Brain microvascular endothelial cell (primary cell): ENCODE measurements around the gene ARMC7.
A peak's percentile ranks its signal among the peaks of the same experiment; 100 is the strongest.

Experiments
- DNase-seq: peaks from one replicate; pipeline ENCODE4 v3.0.0-alpha.2; 2020
- H3K27ac ChIP-seq: fragments of 250-450 bp; sonication (Bioruptor Pico); 2 replicates; pipeline ENCODE4 v1.5.1; 2020; ENCODE audit warnings: mild to moderate bottlenecking, moderate library complexity
- H3K27me3 ChIP-seq: fragments of 250-450 bp; sonication (Bioruptor Pico); replicated peaks from 2 replicates; pipeline ENCODE4 v1.5.1; 2020; ENCODE audit warnings: mild to moderate bottlenecking
- H3K36me3 ChIP-seq: fragments of 250-450 bp; sonication (Bioruptor Pico); replicated peaks from 2 replicates; pipeline ENCODE4 v1.5.1; 2020; ENCODE audit warnings: mild to moderate bottlenecking
- H3K4me3 ChIP-seq: 2 replicates; pipeline ENCODE4 v1.5.1; 2011; ENCODE audit warnings: low read depth, mild to moderate bottlenecking, control low read depth, low read length, moderate library complexity
- CTCF ChIP-seq: IDR thresholded peaks from 2 replicates; pipeline ENCODE4 v1.5.1; 2011; ENCODE audit warnings: low read depth, mild to moderate bottlenecking, moderate library complexity, low read length, control low read depth, inconsistent platforms; ENCODE audit errors: missing control alignments
- in situ Hi-C: cut with HindIII; loops from 2 replicates; pipeline ENCODE4 v1.10.0; 2017; ENCODE audit warnings: low sequenced_read_pairs, low pct_ligation_motif_present

Gene ARMC7

GRCh38 chr17:75109046-75109406, 743 bp upstream of the ARMC7 start:
- Histone ChIP-seq H3K36me3 (no peaks in the 10 kb centered on the region), H3K27me3 (no peaks in the 10 kb centered on the region), H3K4me3 (peak overlapping the region; percentile 76), H3K27ac (no peak overlapping the region)
- TF ChIP-seq CTCF = no peak
- in situ Hi-C loops = no loop called here
- no peak for DNase-seq

DNA sequence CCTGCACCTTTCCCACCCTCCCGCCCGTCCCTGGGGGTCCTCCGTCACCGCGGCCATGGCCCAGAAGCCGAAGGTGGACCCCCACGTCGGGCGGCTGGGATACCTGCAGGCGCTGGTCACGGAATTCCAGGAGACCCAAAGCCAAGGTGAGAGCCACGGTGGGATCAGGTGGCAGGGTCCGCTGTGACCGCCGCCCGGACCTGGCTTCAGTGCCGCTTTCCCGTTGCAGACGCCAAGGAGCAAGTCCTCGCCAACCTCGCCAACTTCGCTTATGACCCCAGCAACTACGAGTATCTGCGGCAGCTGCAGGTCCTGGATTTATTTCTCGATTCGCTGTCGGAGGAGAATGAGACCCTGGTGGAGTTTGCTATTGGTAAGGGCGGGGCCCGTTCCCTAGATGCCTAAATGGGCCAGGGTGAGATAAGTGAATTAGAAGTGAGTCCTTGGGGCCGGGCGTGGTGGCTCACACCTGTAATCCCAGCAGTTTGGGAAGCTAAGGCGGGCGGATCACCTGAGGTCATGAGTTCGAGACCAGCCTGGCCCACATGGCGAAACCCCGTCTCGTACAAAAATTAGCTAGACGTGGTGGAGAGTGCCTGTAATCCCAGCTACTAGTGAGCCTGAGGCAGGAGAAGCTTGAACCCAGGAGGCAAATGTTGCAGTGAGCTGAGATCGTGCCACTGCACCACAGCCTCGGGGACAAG, 617 bp downstream of the ARMC7 start:
- in situ Hi-C loops = no loop called here
- no peak overlapping the region for H3K27ac ChIP-seq
- TF ChIP-seq CTCF = no peak
- no peaks in the 10 kb centered on the region for H3K36me3 ChIP-seq
- no peaks in the 10 kb centered on the region for H3K27me3 ChIP-seq
- DNase-seq = no peak
- H3K4me3 ChIP-seq = peak overlapping the region; percentile 76

DNA sequence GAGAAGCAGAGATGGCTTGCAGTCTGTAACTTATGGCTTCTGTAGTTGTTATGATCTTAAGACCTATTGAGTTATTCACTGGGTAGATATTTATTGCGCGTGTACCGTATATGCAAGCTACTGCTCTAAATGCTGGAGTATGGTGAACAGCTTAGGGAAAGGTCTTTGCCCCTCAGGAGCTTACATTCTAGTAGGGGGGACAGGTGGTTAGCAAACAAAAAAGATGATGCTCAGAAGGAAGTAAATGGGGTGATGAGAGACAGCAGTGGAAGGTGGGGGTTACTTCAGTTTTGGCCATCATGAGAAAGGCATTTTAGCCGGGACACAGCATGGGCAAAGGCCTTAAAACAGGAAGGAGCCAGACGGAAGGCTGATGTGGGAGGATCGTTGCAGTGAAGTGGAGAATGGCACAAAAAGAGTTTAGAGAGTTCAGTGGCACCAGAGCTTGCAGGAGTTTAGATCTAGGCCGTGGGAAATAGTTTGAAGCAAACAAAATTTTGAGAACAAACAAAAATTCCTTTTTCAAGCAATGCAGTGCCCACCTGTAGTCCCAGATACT, 2.1 kb downstream of the ARMC7 start:
- no peaks in the 10 kb centered on the region for H3K27me3 ChIP-seq
- H3K27ac ChIP-seq = no peak overlapping the region
- H3K36me3 ChIP-seq = peaks cover 2% of the 10 kb centered on the region
- H3K4me3 ChIP-seq = no peak overlapping the region
- DNase-seq = no peak
- in situ Hi-C loops = no loop called here
- TF ChIP-seq CTCF = no peak

GRCh38 chr17:75113798-75114551, 4.2 kb downstream of the ARMC7 start:
- no peak overlapping the region for H3K27ac ChIP-seq
- TF ChIP-seq CTCF = peak; percentile 94
- no peaks in the 10 kb centered on the region for H3K27me3 ChIP-seq
- in situ Hi-C loops = no loop called here
- peak; percentile 82 for DNase-seq
- H3K36me3 ChIP-seq = peaks cover 2% of the 10 kb centered on the region
- peak overlapping the region; percentile 61 for H3K4me3 ChIP-seq

DNA sequence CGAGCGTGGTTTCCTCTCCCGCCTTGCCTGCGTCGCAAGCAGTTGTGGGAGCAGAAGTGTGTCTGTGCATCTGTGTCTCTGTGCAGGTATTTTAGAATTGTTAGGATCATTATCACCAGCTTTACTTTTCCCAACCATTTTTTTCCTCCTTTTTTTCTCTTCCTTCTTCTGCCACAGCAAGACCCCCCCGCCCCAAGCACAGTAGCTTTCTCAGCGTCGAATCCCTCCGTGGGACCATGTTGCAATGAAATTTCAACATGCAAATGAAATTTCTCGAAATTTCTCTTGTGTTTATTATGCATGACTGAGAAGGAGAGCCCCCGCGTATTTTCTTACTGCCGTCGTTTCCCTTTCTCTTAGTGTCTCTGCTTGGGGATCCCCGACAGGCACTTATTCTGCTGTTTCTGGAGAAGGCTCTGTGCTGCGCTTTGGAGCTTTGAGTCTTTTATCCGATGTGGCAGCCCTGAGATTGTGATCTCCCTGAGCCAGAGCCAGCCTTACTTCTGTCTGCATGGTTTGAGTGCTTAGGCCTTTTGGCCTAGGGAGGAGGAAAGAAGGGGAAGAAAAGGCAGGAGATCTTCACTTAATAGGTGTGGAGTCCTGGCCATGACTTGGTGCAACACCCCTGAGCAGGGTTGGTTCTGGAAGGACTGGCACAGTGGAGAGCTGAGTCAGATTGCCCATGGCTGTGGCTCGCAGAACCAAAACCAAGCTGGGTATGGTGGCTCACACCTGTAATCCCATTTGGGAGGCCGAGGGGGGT, 5.0 kb downstream of the ARMC7 start:
- no peak overlapping the region for H3K27ac ChIP-seq
- in situ Hi-C loops = no loop called here
- no peak for TF ChIP-seq CTCF
- no peaks in the 10 kb centered on the region for H3K27me3 ChIP-seq
- peaks cover 2% of the 10 kb centered on the region for H3K36me3 ChIP-seq
- DNase-seq = no peak
- peak overlapping the region; percentile 61 for H3K4me3 ChIP-seq
